Measurements from ENCODE around the gene VENTX. TPM values are rescaled to one million over a fixed set of nuclear protein-coding genes. Genes with fewer than 3 reads are reported as not detected.

VENTX gene
- total RNA-seq, 4 donors from 2014 or later, result 0.21 to 1.3 (median 0.51) TPM; not detected in 1

GRCh38 chr10:133258066-133258817, 20.6 kb downstream of the VENTX start:
- Histone ChIP-seq H3K27ac (peak overlapping the region in 1 of 2 donors; percentile 7), H3K4me1 (peaks cover 0 to 8% of the 10 kb centered on the region in 2 donors), H3K4me3 (no peak overlapping the region), H3K9me3 (no peaks in the 10 kb centered on the region), H3K27me3 (no peaks in the 10 kb centered on the region), H3K36me3 (no peaks in the 10 kb centered on the region)
- TF ChIP-seq POLR2A (IDR thresholded peaks at IDR 0.05), result no peak
- no peak for TF ChIP-seq CTCF (IDR thresholded peaks at IDR 0.05)
- intact Hi-C loops (cut with DNase I; ENCODE audit: low total_unique reads), result no loop called here
- DNase-seq, result no peak

GRCh38 chr10:133258818-133259601, 21.4 kb downstream of the VENTX start:
- TF ChIP-seq POLR2A (IDR thresholded peaks at IDR 0.05), result no peak
- no peak for TF ChIP-seq CTCF (IDR thresholded peaks at IDR 0.05)

GRCh38 chr10:133259602-133259989, 21.9 kb downstream of the VENTX start:
- Histone ChIP-seq H3K4me1 (peaks cover 0 to 8% of the 10 kb centered on the region in 2 donors), H3K27ac (no peak overlapping the region)
- no peak for DNase-seq

More at GRCh38 chr10:133258818-133259601, 21.4 kb downstream of the VENTX start:
- H3K4me1 ChIP-seq, result peaks cover 0 to 8% of the 10 kb centered on the region in 2 donors
- H3K27me3 ChIP-seq, result no peaks in the 10 kb centered on the region
- no peak overlapping the region for H3K4me3 ChIP-seq
- DNase-seq, result peak; percentile 57 to 69
- intact Hi-C loops (cut with DNase I; ENCODE audit: low total_unique reads), result no loop called here
- no peaks in the 10 kb centered on the region for H3K9me3 ChIP-seq
- peak overlapping the region in 1 of 2 donors; percentile 7 for H3K27ac ChIP-seq
- H3K36me3 ChIP-seq, result no peaks in the 10 kb centered on the region

GRCh38 chr10:133260895-133261725, 23.5 kb downstream of the VENTX start:
- H3K4me1 ChIP-seq, result peaks cover 0 to 8% of the 10 kb centered on the region in 2 donors
- H3K36me3 ChIP-seq, result no peaks in the 10 kb centered on the region
- peak; percentile 51 to 54 for DNase-seq
- H3K9me3 ChIP-seq, result no peaks in the 10 kb centered on the region
- H3K4me3 ChIP-seq, result peak overlapping the region; percentile 43 to 74
- peak overlapping the region; percentile 87 to 93 for H3K27ac ChIP-seq
- H3K27me3 ChIP-seq, result no peaks in the 10 kb centered on the region
- TF ChIP-seq CTCF (IDR thresholded peaks at IDR 0.05), result no peak
- TF ChIP-seq POLR2A (IDR thresholded peaks at IDR 0.05), result no peak
- intact Hi-C loops (cut with DNase I; ENCODE audit: low total_unique reads), result no loop called here

More at GRCh38 chr10:133259602-133259989, 21.9 kb downstream of the VENTX start:
- intact Hi-C loops (cut with DNase I; ENCODE audit: low total_unique reads), result no loop called here
- Histone ChIP-seq H3K27me3 (no peaks in the 10 kb centered on the region), H3K9me3 (no peaks in the 10 kb centered on the region), H3K36me3 (no peaks in the 10 kb centered on the region), H3K4me3 (no peak overlapping the region)
- no peak for TF ChIP-seq POLR2A (IDR thresholded peaks at IDR 0.05)
- no peak for TF ChIP-seq CTCF (IDR thresholded peaks at IDR 0.05)
